Measurements from ENCODE around the gene GOT1. TPM values are rescaled to one million over a fixed set of nuclear protein-coding genes. Genes with fewer than 3 reads are reported as not detected.

The GOT1 gene
- total RNA-seq (2014; rRNA removed; shearing (Covaris generic)), result 33.9 and 43.9 TPM in 2 replicates
- polyA plus RNA-seq (2015; cell fraction: cytosol; rRNA removed), result 69.3 and 70.0 TPM in 2 replicates
- polyA plus RNA-seq (2015; cell fraction: nucleus; rRNA removed), result 67.3 and 81.7 TPM in 2 replicates

- peak; percentile 99 for DNase-seq (ENCODE audit: low read depth)
Measured at GRCh38 chr10:99430451-99431189, at the start of gene GOT1. GOT1 (minus strand) TSS chr10:99430624; CDS start chr10:99430565, 59 bp downstream.

- no peak for DNase-seq (ENCODE audit: low read depth)
Measured at GRCh38 chr10:99470327-99470726, 39.9 kb upstream of the GOT1 start.

- DNase-seq (ENCODE audit: low read depth), result peak; percentile 37
Measured at GRCh38 chr10:99467236-99467999, 37.0 kb upstream of the GOT1 start.

GRCh38 chr10:99466632-99467223 is 36.3 kb upstream of the GOT1 start:
- DNase-seq (ENCODE audit: low read depth), result no peak

- peak; percentile 89 for DNase-seq (ENCODE audit: low read depth)
Measured at GRCh38 chr10:99461230-99461629, 30.8 kb upstream of the GOT1 start.

- DNase-seq (ENCODE audit: low read depth), result no peak
Measured at GRCh38 chr10:99460070-99460469, 29.6 kb upstream of the GOT1 start.

- DNase-seq (ENCODE audit: low read depth), result no peak
Measured at GRCh38 chr10:99459217-99459616, 28.8 kb upstream of the GOT1 start.

GRCh38 chr10:99457813-99458212 is 27.4 kb upstream of the GOT1 start:
- DNase-seq (ENCODE audit: low read depth), result peak; percentile 74

GRCh38 chr10:99456931-99457288 is 26.5 kb upstream of the GOT1 start:
- DNase-seq (ENCODE audit: low read depth), result no peak

GRCh38 chr10:99456207-99456930 is 25.9 kb upstream of the GOT1 start:
- no peak for DNase-seq (ENCODE audit: low read depth)

GRCh38 chr10:99451981-99452380 is 21.6 kb upstream of the GOT1 start:
- no peak for DNase-seq (ENCODE audit: low read depth)

GRCh38 chr10:99451499-99451788 is 21.0 kb upstream of the GOT1 start:
- no peak for DNase-seq (ENCODE audit: low read depth)

- no peak for DNase-seq (ENCODE audit: low read depth)
Measured at GRCh38 chr10:99450624-99451498, 20.4 kb upstream of the GOT1 start.

GRCh38 chr10:99450156-99450555 is 19.7 kb upstream of the GOT1 start:
- peak; percentile 17 for DNase-seq (ENCODE audit: low read depth)

- DNase-seq (ENCODE audit: low read depth), result no peak
Measured at GRCh38 chr10:99449023-99449422, 18.6 kb upstream of the GOT1 start.

GRCh38 chr10:99444383-99445045 is 14.1 kb upstream of the GOT1 start:
- DNase-seq (ENCODE audit: low read depth), result no peak

GRCh38 chr10:99443500-99443899 is 13.1 kb upstream of the GOT1 start:
- no peak for DNase-seq (ENCODE audit: low read depth)

- no peak for DNase-seq (ENCODE audit: low read depth)
Measured at GRCh38 chr10:99442394-99442793, 12.0 kb upstream of the GOT1 start.

GRCh38 chr10:99438890-99439289 is 8.5 kb upstream of the GOT1 start:
- DNase-seq (ENCODE audit: low read depth), result no peak

GRCh38 chr10:99435986-99436638 is 5.7 kb upstream of the GOT1 start:
- peak; percentile 45 for DNase-seq (ENCODE audit: low read depth)
